ENCODE measurements around the gene TMPRSS3.

DNA sequence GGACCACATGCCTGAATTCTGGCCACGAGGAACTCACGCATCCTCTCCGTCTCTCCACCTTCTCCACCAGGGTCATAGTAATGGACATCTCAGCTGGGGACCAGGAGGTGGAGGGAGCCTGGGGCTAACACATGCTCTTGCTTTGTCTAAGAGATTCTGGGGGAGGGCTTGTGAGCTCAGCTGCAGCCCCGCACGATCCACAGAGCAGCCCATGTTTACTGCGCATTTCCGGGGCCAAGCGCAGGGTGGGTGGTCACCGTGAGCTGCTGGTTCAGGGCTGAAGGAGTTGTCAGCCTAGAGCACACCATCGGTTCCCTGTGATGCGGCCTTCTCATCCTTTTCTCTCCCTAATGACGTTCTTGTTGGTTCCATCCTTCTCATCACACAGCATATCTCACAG lies 37.6 kb downstream of the TMPRSS3 start:
- TF ChIP-seq, protein P1, sequence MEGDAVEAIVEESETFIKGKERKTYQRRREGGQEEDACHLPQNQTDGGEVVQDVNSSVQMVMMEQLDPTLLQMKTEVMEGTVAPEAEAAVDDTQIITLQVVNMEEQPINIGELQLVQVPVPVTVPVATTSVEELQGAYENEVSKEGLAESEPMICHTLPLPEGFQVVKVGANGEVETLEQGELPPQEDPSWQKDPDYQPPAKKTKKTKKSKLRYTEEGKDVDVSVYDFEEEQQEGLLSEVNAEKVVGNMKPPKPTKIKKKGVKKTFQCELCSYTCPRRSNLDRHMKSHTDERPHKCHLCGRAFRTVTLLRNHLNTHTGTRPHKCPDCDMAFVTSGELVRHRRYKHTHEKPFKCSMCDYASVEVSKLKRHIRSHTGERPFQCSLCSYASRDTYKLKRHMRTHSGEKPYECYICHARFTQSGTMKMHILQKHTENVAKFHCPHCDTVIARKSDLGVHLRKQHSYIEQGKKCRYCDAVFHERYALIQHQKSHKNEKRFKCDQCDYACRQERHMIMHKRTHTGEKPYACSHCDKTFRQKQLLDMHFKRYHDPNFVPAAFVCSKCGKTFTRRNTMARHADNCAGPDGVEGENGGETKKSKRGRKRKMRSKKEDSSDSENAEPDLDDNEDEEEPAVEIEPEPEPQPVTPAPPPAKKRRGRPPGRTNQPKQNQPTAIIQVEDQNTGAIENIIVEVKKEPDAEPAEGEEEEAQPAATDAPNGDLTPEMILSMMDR (IDR thresholded peaks at IDR 0.05): no peak
- no peak for TF ChIP-seq POLR2A (IDR thresholded peaks at IDR 0.05)
